GM10847 (cell line): ENCODE results near the gene RNF169.

ENCODE experiments used
- POLR2A ChIP-seq: IDR thresholded peaks from 2 replicates; pipeline ENCODE4 v1.6.1; 2011; ENCODE audit not compliant: insufficient read length; ENCODE audit errors: extremely low read depth

RNF169 gene

DNA sequence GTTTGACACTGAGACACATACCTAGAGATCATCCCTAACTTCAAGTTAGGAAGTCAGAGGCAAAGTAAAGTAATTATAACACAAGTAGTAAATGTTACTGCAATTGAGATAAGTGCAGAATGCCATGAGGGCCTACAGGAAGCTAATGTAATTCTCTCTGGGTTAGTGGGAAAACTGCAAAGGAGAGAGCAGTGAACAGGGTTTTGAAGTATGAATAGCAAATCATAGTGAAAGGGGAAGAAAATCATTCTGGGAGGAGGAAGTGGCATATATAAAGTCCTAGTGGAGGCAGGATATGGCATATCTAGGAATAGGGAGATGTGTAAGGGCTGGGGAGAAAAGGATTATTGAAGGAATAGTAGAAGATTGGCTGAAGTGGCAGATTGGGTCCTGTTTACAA lies 27.9 kb downstream of the RNF169 start:
- TF ChIP-seq POLR2A, result no peak

DNA sequence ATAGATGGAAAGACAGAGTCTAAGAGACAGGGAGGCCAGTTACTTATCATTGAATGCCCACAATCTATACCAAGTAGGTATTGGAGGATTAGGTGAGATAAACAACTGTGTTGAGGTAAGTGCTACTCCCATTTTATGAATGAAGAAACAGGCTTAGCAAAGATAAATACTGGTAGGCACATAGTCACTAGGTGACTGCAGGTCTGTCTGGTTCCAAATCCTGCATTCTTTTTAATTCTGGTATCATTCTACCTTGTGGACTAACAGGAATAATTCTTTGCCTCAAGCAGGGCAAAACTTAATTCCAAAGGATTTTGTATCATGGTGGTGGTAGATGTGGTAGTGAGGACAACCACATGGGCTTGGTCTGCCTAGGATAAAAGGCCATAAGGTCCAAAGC lies 28.4 kb downstream of the RNF169 start:
- TF ChIP-seq POLR2A, result no peak

DNA sequence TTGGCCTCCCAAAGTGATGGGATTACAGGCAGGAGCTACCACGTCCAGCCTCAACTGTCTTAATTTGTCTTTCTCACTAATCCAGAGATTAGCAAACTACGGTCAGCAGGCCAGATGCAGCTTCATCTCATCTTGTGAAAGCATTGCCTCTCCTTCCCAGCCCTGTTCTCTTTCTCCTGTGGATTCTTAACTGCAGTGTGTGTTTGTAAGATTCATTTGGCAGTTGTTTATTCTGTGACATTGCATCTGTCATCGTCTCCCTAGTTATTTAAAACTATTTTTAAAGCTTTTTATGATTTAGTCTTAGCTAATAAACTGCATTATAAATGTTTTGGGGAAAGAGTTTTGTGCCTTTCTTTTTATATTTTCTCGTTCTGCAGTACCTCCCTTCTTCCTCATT lies 29.2 kb downstream of the RNF169 start:
- no peak for TF ChIP-seq POLR2A

DNA sequence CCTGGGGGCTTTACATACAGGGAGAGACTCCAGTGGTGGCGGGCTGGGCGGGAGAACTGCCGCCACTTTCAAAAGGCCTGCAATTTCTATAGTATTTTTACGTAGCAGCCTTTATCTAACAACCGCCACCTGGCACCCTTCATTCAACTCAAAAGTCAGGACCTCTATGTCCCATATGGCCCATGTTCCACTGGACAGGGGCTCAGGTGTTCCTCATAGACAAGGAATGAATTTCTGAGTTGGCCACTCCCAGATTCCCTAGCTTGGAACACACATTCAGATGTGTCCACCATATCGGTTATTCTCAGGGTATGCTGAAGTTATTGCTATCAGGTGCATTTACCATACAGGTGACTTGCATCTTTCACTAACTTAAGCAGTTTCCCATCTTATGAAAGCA lies 29.9 kb downstream of the RNF169 start:
- TF ChIP-seq POLR2A, result no peak

DNA sequence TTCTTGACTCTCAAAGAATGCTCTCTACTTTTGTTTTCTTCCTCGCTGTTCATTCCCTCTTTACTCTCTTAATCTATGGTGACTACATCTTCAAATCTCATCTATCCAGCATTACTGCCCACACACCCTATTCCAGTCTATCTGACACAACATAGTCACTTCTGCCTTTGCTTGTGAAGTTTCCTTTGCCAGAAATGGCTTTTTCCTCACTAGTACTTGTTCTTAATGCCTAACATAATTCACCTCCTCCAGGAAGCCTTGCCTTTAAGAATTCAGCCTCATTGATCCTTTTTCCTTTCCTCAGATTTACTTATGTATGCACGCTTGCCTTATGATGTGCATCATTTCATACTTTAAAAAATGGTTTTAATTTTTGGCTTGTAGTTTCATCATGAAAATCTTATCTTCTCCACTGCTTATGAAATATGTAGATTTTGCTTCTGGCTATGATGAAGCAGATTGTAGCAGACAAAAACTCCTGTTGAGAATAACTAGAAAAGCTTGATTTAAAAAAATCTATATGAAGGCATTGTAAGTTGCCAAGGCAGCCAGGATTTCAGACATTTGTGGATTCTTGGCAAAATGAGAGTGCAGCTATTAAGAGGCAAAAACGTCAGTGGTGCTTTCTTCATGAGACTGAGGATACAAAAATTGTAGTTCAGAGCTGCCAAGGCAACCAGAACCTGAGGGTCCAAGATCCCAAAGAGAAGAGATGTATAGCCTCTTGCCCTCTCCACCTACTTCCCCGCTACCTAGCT lies 31.8 kb downstream of the RNF169 start:
- no peak for TF ChIP-seq POLR2A

DNA sequence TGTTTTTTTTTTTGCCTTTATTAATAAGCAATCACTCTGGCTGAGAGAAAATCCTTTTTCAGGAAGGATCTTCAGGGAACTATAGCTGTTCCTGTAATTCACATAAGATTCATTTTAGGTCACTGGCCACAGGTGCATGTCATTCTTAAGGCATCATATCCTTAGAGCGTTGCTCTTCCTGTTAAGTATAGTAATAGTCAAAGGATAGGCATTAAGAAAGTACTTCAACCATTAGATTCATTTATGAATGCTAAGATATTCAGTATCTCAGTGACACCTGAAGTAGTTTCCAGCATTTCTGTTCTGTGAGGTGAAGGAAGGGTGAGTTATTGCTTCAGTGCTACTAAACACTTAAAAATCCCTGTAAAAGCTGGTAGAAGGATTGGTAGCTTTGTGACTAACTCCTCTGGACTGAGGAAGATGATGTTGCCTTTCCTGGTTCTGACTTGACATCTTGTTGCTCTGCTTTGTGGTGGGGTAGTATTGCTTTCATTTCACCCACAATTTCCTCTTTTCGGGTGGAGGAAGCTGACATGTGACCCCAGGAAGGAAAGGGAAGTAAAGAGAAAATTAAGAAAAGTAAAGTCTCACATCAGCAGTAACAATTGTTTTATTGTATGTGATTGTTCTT lies 34.7 kb downstream of the RNF169 start:
- no peak for TF ChIP-seq POLR2A

DNA sequence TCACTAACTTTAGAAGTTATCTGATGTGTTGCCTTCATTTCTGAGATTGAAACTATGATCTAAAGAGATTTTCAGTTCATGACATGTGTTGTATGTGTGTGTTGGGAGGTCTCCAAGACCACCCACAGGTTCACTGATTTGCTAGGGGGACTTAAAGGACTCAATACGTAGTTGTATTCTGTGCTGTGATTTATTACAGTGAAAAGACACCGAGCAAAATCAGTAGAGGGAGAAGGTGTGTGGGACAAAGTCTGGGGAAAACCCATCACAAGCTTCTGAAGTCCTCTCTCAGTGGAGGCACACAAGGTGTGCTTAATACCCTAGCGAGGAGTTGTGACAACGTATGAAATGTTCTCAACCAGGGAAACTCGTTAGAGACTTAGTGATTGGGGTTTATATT lies 35.6 kb downstream of the RNF169 start:
- TF ChIP-seq POLR2A, result no peak

DNA sequence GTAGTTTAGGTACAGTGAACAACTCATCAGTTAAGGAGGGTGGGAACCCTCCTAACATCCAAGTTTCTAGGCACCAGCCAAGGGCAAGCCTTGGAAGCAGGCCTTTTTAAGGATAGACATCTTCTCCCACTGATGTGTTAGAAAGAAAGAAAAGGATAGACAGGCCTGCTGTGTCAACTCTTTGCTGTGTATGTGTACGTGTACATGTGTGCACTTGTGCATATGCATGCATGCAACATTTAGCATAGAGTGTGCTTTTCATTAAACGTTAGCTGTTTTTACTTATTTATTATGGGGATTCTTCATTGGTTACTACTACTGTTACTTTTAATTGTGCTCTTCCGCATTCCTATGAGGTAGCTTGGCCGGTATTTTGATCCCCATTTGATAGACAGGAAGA lies 36.1 kb downstream of the RNF169 start:
- no peak for TF ChIP-seq POLR2A

DNA sequence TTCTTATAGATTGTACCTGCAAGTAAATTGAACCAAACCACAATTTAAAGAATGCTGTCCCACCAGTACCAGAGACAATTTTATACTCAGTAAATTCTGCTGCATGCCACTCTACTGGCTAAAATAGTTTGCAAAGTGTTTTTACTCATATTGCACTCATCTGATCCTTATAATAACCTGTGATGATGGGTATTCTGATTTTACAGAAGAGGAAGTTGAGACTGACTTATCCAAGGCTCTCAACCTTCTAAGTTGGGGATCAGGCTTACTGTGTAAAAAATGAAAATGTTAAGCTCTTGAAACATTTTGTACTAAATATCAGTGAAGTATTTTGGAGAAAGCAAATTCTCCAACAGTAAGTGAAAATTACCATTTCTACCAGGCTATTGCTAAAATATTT lies 37.9 kb downstream of the RNF169 start:
- no peak for TF ChIP-seq POLR2A

DNA sequence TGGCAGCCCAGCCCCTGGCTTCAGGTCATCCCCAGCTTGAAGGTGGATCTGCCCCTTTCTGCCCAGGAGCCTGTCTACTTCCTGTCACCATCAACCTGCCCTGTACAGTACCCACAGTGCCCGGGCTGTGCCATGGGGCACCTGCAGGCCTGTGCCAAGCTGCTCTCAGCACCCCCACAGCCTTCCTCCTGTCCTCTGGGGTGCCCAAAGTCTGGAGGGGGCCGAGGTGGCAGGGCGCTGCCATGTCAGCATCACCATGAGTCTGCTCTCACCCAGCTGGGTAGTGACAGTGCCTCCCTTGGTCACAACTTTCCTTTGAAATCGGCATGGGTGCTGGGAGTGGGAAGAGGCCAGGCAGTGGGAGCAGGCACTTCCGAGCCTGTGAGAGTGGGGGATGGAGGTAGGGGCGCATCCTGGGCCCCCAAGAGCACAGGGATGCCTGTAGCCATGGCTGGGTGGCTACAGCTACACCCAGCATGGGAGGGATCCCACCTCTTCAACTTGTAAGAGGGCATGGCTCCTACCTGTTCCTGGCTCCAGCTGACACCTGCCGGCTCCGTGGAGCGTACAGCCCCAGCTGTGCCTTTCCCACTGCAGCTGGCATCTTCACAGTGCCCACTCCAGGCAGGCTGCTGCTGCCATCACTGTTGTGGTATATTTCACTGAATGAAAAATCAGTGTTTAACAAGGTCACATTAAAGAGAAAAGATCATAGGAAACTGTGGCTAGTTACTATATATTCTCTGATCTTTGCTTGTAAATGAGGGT lies 42.9 kb downstream of the RNF169 start:
- no peak for TF ChIP-seq POLR2A

DNA sequence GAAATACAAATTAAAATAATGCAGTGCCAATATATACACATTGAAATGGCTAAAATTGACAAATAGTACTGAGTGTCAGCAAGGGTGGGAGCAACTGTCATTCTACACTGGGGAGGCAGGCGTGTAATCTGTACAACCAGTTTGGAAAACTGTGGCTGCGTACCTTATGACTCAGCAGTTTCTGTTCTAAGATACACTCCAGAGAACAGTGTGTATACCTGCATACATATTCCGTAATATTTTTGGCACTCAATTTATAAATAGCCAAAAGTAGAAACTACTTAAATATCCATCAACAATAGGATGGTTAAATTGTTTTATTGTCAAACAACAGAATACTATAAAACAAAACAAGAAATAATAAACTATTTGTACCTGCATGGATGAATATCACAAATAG lies 57.6 kb downstream of the RNF169 start:
- TF ChIP-seq POLR2A, result no peak

DNA sequence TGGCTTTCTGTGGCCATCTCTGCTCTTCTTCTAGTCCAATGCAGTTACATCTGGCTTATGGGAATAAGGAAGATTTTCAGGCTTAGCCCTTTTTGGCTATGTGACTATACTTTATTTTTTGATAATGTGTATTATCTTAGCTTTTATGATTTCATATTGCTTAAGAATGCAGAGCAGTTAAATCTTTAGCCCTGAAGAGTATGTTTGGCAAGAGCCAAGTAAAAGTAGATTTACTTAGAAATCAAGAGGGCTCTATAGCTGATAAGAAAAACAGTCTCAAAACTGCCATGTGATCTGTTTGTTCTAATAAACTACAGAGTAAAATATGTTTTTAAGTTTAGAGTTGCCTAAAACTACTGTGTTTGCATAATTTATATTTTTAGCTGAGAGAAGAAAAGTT lies 61.2 kb downstream of the RNF169 start:
- no peak for TF ChIP-seq POLR2A

DNA sequence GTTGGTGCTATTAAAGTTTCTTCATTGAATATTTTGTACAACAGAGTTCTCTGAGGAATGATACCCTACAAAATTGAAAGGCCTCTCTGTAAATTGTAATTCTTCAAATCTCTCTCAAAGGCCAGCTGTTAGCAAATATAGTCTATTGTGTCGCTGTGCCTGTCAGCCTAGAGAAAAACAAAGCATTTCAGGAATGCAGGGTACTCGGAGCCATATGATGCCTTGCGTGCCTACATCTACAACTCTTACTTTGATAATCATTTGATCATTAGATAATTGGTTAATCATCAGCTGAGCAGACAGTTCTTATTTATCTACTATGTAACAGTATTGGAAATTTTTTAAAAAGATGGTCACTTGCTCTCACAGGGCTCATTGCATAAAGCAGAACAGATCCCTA lies 67.3 kb downstream of the RNF169 start:
- no peak for TF ChIP-seq POLR2A

DNA sequence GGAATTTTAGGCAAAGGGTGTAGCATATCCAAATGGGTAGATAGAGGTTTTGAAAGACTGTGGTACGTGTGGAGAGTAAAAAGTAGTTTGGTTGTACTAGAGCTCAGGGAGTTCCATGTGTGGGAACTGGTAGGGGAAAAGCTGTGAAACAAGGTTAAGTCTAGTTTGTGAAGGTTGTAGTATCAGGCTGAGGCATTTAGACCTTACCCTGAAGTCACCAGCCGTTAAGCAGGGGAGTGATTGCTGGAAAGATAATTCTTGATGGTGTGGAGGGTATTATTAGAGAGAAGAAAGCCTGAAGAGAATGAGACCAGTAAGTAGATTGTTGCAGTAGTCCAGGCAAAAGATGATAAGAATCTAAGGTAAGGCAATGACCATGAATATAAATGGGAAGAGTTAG lies 68.0 kb downstream of the RNF169 start:
- TF ChIP-seq POLR2A, result no peak

DNA sequence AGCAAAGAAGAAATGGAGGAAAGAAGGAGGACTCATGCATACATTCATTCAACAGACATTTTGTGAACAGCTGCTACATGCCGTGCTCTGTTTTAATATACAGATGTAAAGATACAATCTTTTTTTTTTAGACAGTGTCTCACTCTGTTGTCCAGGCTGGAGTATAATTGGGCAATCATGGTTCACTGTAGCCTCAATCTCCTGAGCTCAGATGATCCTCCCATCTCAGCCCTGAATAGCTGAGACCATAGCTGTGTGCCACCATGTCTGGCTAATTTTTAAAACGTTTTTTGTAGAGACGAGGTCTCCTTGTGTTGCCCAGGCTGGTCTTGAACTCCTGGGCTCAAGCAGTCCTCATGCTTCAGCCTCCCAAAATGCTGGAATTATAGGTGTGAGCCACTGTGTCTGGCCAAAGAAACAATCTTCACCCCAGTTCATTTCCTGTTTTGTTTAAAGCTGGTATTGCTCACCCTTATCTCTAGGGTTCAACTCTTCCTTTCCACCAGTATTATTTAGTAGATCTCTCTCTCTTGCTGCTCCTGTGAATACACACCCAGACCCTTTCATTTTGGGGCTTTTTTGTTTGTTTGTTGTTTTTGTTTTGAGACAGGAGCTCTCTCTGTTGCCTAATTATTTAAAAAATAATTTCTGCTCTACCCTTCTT lies 69.8 kb downstream of the RNF169 start:
- TF ChIP-seq POLR2A, result no peak

DNA sequence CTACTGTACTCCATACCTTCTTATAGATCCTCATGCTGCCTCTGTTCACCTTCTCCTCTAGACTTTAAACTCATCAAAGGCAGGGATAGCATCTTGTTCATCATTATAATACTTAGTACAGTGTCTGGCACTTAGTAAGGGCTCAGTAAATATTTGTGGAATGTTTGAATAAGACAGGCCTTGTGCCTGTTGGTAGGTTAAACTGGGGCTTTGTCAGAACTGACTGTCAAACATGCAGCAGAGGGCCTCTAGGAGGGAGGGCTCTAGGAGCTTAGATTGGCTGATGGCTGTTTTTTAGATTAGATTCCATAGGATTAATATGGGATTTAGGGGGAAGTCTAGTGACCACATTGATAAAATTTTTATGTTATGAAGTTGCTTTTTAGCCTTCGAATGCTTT lies 70.8 kb downstream of the RNF169 start:
- TF ChIP-seq POLR2A, result no peak
